Astrocyte of the spinal cord (primary cell): Measurements from ENCODE around the gene PIK3AP1.

Experiments used
- DNase-seq: peaks from one replicate; pipeline ENCODE4 v3.0.0; 2011; ENCODE audit warnings: low read depth, low spot score
- H3K4me3 ChIP-seq: 2 replicates; pipeline ENCODE4 v1.5.1; 2011; ENCODE audit warnings: low read depth, mild to moderate bottlenecking, low read length, moderate library complexity
- CTCF ChIP-seq: IDR thresholded peaks from 2 replicates; pipeline ENCODE4 v1.5.1; 2012; ENCODE audit warnings: low read depth, mild to moderate bottlenecking, low read length, inconsistent platforms
- in situ Hi-C: cut with HindIII; loops from 2 replicates; pipeline ENCODE4 v1.10.0; 2017; ENCODE audit warnings: low sequenced_read_pairs

PIK3AP1 gene

GRCh38 chr10:96675846-96676245 lies 44.5 kb downstream of the PIK3AP1 start:
- no peak for TF ChIP-seq CTCF

GRCh38 chr10:96673318-96674099 lies 46.8 kb downstream of the PIK3AP1 start:
- in situ Hi-C loops: no loop called here
- TF ChIP-seq CTCF: no peak
- no peak overlapping the region for H3K4me3 ChIP-seq
- peak; percentile 79 for DNase-seq

More at GRCh38 chr10:96675846-96676245, 44.5 kb downstream of the PIK3AP1 start:
- no peak overlapping the region for H3K4me3 ChIP-seq
- DNase-seq: no peak
- in situ Hi-C loops: no loop called here

- no peak overlapping the region for H3K4me3 ChIP-seq
- DNase-seq: no peak
- in situ Hi-C loops: no loop called here
- TF ChIP-seq CTCF: no peak
Measured at GRCh38 chr10:96672481-96673175, 47.7 kb downstream of the PIK3AP1 start.

- in situ Hi-C loops: no loop called here
- DNase-seq: no peak
- no peak overlapping the region for H3K4me3 ChIP-seq
- TF ChIP-seq CTCF: no peak
Measured at GRCh38 chr10:96671211-96671890, 49.0 kb downstream of the PIK3AP1 start.

GRCh38 chr10:96670786-96671185 lies 49.5 kb downstream of the PIK3AP1 start:
- no peak overlapping the region for H3K4me3 ChIP-seq
- in situ Hi-C loops: no loop called here
- no peak for TF ChIP-seq CTCF
- peak; percentile 21 for DNase-seq

- in situ Hi-C loops: no loop called here
- no peak overlapping the region for H3K4me3 ChIP-seq
- no peak for TF ChIP-seq CTCF
Measured at GRCh38 chr10:96667401-96667800, 52.9 kb downstream of the PIK3AP1 start.

More at GRCh38 chr10:96667401-96667800, 52.9 kb downstream of the PIK3AP1 start:
- peak; percentile 20 for DNase-seq
